HG03520 (cell line): ENCODE data around the gene P2RX1.
"Not testable (repeated sequence)": the region's sequence is repeated elsewhere in the genome, so short reads cannot be mapped to it uniquely, and the experiment has no call there.

ENCODE experiments used
- ATAC-seq: cut with Tn5 transposase; IDR thresholded peaks from one replicate; pipeline ENCODE4 v1.9.1; 2021; ENCODE audit warnings: mild to moderate bottlenecking, moderate library complexity; ENCODE audit not compliant: unreplicated experiment

P2RX1 gene

DNA sequence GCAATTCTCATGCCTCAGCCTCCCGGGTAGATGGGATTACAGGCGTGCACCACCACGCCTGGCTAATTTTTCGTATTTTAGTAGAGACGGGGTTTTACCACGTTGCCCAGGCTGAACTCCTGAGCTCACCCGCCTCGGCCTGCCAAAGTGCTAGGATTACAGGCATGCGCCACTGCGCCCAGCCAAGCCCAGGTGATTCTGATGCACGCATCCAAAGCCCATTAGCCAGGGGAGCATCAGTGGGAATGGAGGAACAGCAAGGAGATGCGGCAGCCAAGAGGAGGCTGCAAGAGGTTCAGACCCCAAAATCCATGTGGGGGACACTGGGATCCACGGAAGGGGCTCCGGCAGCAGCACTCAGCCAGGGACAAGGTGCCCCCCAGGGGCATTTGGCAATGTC is 35.9 kb upstream of the P2RX1 start:
- no peak for ATAC-seq

DNA sequence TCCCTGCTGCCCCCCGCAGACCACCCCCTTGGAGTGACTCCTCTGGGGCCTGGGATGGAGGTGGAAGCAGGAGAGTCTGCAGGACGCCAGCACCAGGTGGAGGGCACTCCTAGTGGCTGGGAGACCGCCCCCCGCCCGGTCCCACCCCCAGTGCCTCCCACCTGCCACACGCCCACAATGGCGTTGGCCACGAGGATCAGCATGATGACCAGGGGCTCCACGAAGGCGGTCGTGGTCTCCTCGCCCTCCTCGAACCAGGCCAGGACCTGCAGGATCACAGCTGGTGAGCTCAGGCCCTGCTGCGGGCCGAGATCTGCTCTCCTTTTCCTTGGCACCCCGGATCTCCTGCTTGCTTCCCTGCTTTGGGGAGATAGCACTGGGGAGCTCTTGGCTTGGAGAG is 35.2 kb upstream of the P2RX1 start:
- ATAC-seq = no peak

DNA sequence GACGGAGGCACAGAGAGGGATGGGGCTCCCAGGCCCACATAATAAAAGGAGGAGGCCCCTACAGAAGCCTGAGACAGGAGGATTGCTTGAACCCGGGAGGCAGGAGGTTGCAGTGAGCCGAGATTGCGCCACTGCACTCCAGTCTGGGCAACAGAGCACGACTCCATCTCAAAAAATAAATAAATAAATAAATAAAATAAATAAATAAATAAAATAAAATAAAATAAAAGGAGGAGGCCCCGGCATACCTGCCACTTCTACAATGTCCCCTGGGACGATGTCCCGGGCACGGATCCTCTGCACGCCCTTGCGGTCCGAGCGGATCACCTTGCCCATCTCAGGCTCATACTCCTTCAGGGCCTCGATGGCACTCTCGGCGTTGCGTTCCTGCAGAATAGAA is 34.7 kb upstream of the P2RX1 start:
- ATAC-seq = no peak

DNA sequence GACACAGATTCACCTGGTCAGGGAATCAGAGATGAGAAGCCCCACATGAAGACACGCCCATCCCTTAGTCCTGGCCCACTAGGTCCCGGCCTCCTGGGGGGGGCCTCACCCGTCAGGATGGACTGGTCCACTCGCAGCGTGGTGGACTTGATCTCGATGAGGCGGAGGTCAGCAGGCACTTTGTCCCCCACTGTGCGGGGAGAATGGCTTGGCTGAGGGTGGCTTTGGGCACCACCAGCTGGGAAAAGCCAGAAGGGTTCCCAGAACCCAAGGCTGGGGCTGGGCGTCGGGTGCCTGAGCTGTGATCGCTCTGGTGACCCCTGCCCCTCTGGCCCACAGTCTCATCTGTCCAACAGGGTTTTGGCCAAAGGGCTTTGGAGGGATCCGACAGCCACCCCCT is 34.3 kb upstream of the P2RX1 start:
- ATAC-seq = no peak

DNA sequence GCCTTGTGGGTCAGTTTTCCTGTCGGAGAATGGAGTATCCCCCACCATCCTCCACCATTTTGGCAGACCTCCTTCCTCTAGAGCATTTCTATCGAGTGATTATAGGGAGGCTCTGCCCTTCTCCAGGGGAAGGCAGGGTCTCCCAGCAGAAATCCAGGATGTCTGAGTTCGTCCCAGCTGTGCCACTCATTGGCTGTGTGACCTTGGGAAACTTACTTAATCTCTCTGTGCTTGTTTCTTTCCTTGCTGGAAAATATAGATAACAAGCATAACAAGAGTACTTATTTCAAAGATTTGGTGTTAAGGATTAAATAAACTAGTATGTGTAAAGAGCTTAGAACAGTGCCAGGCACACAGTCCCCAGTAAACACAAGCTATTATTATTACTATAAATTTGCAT is 33.2 kb upstream of the P2RX1 start:
- no peak for ATAC-seq

DNA sequence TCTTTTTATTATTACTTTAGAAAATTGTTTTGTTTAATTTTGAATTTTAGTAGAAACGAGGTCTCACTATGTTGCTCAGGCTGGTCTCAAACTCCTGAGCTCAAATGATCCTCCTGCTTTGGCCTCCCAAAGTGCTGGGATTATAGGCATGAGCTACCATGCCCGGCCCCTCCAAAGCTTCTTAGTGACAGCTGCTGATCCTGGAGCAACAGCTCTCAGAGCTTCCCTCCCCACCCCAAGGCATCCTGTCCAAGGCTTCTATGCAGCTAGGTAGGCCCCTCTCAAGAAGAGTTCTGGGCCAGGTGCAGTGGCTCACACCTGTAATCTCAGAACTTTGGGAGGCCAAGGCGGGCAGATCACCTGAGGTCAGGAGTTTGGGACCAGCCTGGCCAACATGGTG is 32.3 kb upstream of the P2RX1 start:
- not testable (repeated sequence) for ATAC-seq

DNA sequence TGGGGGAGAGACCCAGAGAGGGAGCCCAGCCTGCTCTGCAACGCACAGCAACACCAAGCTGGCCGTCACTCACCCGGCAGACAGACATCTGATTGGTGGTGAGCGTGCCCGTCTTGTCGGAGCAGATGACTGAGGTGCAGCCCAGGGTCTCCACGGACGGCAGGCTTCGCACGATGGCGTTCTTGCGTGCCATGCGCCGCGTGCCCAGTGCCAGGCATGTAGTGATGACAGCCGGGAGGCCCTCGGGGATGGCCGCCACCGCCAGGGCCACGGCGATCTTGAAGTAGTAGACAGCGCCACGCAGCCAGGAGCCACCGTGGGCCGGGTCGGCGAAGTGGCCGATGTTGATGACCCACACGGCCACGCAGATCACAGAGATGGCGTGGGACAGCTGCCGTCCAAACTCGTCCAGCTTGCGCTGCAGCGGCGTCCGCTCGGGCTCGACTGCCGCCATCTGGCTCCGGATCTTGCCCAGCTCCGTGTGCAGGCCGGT is 31.1 kb upstream of the P2RX1 start:
- no peak for ATAC-seq

DNA sequence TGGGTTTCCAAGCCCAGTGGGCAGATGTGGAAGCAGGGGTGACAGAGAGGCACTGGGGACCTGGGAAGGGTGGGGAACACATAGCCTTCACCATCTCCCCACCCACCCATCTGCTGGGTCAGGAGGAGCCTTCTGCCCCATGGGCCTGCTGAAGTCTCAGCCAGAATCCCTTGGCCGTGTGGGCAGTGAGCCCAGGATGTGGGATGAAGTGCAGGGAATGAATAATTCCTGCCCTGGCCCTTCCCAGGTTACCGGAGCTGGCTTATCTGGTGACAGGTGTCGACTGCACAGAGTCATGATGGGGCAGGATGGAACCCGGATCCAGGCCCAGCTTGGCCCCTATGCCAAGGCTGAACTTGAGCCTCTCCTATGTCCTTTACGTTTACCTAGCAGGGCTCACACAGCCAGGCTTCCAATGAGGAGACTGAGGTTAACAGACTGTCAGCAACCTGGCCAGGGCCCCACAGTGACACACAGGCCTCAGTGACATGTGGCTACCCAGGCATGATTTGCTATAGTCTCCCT is 30.5 kb upstream of the P2RX1 start:
- ATAC-seq = no peak

DNA sequence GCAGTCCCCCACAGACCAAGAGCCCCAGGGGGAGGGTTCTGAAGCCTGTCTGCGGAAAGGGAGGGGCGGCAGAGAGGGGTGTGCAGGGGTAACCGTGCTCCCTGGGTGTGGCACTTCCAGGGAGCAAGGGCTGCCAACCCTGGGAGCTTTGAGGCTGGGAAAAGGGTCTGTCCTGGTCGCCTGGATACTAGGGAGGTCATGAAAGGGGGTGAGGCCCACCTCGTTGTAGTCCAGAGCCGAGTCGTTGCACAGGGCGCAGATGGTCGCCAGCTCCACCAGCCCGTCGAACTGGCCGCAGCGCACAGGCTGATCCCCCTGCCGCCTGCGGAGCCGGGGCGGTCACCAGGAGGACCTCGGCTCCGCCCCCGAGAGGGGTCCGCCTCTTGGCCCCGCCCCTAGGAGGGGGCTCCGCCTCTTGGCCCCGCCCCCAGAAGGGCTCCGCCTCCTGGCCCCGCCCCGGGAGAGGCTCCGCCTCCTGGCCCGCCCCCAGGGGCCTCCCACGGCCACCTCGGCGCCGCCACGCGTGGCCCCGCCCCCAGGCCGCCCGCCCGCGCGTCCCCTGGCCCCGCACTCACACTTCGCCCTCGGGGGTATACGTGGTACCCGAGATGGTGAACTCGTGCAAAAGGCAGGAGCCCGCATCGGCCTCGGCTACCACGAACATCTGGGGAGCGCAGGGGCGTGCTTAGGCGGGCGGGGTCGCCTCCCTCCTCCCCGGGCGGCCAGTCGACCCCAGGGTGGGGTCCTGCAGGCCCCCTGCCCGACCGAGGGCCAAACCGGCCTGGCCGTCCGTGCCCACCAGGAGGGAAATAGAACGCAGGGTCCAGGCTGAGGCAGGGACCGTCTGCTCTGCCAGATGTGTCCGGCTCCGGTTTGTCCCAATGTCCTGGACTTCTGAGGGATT is 28.5 kb upstream of the P2RX1 start:
- no peak for ATAC-seq

DNA sequence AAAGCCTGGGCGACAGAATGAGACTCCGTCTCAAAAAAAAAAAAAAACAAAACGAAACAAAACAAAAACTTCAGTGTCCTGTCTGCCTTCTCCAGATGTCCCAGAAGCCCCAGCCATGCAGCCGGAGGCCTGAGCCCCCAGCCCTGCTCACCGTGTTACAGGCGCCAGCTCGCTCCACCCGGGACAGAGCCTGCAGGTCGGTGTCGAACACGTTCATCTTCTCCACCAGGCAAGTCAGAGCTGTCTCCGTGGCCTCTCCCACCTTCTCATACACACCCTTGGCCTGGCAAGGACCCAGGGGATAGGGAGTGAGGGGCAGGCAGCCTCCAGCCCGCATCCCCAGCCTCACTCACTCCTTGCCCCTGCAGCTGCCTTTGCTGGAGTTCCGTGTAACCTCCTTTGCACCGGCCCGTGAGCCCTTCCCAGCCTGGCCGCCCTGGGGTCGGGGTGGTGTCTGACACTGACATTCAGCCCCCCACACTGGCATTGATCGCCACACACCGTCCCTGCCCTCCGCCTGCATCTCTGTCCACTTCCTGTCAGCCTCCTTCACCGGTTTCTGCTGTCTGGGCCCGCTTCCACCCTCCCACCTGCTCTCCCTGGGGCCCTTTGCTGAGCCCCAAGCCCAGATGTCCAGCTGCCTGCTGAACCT is 27.1 kb upstream of the P2RX1 start:
- no peak for ATAC-seq

DNA sequence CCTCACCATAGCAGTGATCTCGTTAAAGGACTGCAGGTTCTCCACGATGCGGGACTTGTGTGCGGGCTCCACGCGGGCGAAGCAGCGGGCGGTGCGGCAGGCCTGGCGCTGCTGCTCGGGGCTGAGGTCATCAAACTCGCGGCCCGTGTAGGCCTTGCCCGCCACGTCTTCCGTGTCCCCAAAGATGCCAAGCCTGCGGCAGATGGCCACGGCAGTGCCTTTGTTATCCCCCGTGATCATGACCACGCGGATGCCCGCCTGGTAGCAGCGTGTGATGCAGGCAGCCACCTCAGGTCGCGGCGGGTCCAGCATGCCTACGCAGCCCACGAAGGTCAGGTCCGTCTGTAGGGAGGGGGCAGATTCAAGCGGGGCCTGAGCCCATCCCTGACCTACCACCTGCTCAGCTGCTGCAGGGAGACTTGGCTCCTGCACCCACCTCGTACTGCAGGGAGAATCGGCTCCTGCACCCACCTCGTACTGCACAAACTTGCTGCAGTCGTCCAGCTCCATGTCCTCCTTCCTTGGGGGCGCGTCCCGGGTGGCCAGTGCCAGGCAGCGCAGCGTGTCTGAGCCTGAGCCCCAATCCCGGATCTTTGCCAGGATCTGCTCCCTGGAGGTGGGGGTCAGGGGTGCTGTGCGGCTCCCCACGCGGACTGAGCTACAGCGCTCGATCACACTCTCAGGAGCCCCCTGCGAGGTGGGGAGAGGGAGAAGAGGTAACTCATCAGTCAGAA is 24.9 kb upstream of the P2RX1 start:
- ATAC-seq = no peak

DNA sequence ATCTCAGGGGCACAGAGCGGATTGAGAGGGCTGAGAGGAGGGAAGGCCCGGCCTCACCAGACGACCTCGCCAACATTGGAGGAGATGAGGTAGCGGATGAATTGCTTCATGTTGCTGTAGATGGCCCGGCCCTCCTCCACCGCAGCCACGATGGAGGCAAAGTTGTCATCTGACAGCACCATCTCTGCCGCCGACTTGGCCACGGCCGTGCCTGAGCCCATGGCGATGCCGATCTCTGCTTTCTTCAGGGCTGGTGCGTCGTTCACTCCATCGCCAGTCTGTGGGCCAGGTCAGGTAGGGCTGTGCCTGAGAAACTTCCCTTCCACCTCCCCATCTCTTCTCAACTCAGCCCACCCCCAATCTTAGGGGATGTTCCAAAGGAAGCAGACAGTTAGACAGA is 21.1 kb upstream of the P2RX1 start:
- no peak for ATAC-seq

DNA sequence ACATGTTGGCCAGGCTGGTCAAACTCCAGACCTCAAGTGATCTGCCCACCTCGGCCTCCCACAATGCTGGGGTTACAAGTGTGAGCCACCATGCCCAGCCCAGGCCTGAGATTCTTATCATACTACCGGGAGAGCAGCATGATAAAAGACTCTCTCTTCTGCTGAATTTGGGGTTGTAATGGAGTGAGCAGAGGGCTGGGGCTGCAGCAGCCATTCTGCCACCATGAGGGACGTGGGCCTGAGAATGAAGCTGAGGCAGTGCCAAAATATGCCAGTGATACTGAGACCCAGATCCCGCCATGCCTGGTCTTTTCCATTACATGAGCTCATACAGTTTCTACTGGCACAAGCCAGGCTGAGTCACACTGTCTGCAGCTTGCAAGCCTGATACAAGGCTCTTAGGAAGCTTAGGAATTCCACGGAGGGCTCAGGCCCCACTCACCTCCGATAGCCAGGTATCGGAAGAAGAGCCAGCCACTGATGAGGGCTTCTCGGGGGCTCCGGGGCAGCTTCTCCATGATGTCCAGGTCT is 19.6 kb upstream of the P2RX1 start:
- no peak for ATAC-seq

DNA sequence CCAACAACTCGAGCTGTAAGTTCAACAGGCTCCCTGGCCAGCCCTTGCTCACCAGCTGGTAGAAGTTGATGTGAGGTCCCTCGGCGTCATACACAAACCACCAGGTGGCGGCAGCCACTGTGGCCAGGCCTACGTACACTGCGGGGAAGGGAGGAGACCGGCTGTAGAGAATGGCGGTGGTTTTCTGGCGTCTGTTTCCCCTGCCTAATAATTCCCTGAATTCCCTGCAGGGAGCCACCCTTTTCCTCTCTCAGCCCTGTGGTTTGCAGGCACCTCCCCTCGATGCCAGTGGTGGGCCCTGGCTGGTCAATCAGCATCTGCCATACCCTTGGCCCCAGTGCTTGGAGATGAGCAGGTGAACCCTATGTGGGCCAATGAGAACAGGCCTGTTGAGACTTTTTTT is 18.9 kb upstream of the P2RX1 start:
- ATAC-seq = no peak

DNA sequence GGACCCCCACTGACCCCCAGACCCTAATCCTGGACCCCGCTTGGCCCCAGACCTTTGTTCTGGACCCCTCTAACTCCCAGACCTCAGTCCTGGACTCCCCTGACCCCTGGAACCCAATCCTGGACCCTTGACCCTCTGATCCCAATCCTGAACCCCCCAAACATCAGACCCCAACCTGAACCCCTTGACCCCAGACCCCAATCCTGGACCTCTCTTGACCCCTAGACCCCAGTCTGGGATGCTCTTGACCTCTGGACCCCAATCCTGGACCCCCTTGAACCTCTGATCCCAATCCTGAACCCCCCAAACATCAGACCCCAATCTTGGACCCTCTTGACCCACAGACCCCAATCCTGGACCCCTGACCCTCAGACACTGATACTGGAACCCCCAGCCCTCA is 13.5 kb upstream of the P2RX1 start:
- no peak for ATAC-seq

DNA sequence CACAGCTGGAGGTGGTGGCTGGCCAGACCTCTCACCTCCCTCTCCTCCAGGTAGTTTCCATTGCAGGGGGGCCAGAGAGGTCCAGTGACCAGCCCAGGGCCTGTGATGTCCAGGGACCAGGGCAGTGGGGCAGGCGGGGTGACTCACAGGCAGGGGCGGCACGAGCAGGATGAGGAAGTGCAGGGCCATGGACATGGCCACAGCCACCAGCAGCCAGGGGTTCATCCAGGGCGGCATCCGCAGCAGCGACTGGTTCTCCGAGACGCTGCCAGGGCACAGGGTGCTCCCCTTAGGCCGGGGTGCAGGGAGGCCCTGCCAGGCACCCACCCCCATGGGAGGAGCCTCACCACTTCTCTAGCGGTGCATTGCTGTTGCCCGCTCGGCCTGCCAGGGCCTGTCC is 12.9 kb upstream of the P2RX1 start:
- no peak for ATAC-seq

DNA sequence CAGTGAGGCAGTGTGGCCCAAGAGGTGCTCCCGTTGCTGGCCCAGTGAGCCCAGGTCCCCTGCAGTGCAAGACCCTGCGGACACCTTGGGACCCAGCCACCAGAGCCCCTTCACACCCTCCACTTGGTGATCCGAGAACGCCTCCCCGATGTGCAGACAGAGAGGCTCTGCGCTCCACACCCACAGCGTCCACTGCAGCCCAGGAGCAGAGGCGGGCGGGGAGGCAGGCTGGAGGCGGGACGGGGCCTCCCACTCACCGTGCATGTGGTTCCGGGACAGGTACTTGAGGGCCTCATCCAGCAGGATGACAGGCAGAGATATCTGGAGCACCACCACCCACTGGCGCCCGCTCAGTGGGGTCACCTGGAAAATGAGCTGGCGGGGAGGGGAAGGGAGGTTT is 12.1 kb upstream of the P2RX1 start:
- ATAC-seq = no peak

DNA sequence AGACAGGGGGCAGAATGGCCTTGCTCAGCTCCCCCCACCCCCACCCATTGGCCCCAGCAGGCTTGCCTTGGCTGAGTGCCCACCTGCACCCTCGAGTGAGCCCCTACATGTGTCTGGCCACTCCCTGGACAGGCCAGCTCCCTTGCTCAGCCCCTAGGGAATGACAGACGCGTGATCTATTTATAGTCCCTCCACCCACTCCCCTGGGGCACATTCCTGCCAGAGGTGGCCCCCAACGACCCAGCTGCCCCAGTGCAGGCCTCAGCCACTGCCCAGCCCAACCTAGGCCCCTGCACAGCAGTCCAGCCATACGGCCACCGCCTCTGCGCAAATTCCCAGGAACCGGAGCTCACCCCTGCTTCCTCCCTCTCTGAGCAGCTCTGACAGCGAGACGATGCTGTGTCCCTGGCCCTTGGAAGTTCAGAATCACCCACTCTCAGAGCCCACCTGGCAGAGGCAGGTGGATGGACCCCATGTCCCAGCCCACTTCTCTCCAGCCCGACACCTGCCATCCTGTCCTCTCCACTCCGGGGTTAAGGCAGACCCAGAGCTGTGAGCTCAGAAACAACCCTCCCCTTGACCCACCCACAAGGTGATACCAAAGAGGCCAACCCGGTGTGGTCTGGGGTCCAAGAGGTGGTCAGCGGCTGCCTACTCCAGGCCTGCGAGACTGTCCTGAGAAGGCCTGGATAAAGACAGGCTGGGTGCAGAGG is 11.5 kb upstream of the P2RX1 start:
- ATAC-seq = no peak

DNA sequence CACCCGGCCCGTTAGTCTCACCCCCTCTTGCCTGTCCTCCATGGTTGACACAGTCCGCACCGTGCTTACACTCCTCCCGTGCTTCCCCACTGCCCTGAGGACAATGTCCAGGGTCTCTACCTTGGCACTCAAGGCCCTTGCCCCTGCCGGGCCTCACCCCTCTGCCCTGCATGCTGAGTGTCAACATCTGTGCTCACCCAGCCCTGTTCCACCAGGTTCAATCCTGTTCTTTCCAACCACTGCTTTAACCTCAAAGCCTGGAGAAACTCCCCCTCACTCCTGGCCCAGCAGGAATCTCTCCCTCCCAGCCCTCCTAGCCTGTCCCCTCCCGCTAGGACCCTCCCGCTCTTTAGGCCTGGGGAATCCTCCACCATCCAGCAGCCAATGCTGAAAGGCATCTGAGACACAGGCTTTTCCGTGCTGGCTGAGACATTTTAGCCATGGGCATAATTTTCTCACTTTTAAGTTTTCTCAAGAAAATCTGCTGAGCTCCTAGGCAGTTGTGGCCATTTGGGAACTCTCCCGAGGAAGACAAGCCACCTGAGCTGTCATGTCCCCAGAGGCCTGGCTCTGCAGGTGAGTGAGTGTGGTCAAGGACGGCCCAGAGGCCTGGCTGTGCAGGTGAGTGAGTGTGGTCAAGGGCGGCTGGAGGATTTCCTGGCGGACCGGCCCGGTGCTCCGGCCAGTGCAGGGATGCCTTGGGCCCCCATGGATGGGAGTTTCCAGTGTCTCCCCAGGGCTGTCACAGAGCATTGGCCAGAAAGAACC is 10.8 kb upstream of the P2RX1 start:
- no peak for ATAC-seq
